ENCODE measurements around the gene PTPRM.

DNA sequence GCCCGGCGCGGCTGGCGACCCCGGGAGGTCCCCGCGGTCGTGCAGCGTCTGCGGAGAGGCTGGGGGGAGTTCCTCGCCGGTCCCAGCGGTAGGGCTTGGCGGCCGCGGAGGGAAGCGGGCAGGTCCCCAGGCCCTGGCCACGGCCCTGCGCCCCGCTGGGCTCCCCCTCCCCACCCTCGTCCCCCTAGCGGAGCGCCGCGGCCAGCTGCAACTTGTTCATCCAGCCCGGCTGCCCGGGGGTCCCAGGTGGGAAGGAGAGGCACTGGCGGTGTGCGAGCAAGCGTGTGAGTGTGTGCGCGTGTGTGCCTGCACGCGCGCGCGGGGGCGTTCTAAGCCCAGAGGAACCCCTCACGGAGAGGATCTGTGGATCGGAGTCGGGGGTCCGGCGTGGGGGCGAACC is 1.3 kb downstream of the PTPRM start:
- no peak for TF ChIP-seq CTCF (IDR thresholded peaks at IDR 0.05)
- no peak for TF ChIP-seq POLR2A (IDR thresholded peaks at IDR 0.05)
- TF ChIP-seq POLR2AphosphoS5 (IDR thresholded peaks at IDR 0.05): no peak
- TF ChIP-seq EP300 (IDR thresholded peaks at IDR 0.05; ENCODE audit: low read depth): no peak
